Astrocyte of the cerebellum (primary cell): ENCODE measurements around the gene G0S2.

ENCODE experiments used
- DNase-seq: peaks from one replicate; pipeline ENCODE4 v3.0.0-alpha.2; 2011; ENCODE audit warnings: low read depth
- H3K4me3 ChIP-seq: 2 replicates; pipeline ENCODE4 v1.5.1; 2011; ENCODE audit warnings: mild to moderate bottlenecking, low read depth, low read length, moderate library complexity
- in situ Hi-C: cut with HindIII; loops from 2 replicates; pipeline ENCODE4 v1.10.0; 2017; ENCODE audit warnings: low sequenced_read_pairs
- TF ChIP-seq, protein P1 (sequence below): IDR thresholded peaks from 2 replicates; pipeline ENCODE4 v1.5.1; 2012; ENCODE audit warnings: low read length, low read depth, moderate library complexity, mild to moderate bottlenecking; ENCODE audit errors: missing control alignments

The G0S2 gene, protein sequence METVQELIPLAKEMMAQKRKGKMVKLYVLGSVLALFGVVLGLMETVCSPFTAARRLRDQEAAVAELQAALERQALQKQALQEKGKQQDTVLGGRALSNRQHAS

GRCh38 chr1:209674957-209675564 is at the start of gene G0S2:
TSS of gene G0S2 (plus strand) at chr1:209675412. CDS start at chr1:209675685, 273 bp downstream.
- in situ Hi-C loops = no loop called here

DNA sequence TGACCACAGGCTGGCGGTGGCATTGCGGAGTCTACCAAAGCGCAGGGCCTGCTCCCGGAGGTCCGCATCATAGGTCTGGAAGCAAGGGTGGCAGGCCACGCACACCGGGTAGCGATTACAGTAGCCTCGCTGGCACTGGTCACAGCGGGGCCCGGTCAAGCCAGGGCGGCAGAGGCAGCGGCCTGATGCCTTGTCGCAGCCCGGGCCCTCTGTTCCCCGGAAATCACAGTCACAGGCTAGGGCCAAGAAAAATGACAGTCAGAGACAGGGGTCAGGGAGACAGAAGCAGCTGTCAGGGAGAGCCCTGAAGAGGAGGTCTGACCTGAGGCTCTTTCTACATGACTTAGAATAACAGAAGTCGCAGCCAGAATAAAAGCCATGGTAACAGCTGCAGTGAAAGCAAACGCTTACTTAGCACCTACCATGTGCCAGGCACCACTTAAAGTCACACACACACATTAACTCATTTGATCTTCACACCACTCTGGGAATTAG is 49.4 kb upstream of the G0S2 start:
- DNase-seq = no peak
- no peak overlapping the region for H3K4me3 ChIP-seq
- TF ChIP-seq, protein P1, sequence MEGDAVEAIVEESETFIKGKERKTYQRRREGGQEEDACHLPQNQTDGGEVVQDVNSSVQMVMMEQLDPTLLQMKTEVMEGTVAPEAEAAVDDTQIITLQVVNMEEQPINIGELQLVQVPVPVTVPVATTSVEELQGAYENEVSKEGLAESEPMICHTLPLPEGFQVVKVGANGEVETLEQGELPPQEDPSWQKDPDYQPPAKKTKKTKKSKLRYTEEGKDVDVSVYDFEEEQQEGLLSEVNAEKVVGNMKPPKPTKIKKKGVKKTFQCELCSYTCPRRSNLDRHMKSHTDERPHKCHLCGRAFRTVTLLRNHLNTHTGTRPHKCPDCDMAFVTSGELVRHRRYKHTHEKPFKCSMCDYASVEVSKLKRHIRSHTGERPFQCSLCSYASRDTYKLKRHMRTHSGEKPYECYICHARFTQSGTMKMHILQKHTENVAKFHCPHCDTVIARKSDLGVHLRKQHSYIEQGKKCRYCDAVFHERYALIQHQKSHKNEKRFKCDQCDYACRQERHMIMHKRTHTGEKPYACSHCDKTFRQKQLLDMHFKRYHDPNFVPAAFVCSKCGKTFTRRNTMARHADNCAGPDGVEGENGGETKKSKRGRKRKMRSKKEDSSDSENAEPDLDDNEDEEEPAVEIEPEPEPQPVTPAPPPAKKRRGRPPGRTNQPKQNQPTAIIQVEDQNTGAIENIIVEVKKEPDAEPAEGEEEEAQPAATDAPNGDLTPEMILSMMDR = no peak
- in situ Hi-C loops = no loop called here

More at GRCh38 chr1:209674957-209675564, at the start of gene G0S2:
- peak within 1 kb of the TSS; percentile 32 for H3K4me3 ChIP-seq
- no peak for DNase-seq
- TF ChIP-seq, protein P1 = no peak

GRCh38 chr1:209626346-209627026 is 48.7 kb upstream of the G0S2 start:
- TF ChIP-seq, protein P1 = no peak
- DNase-seq = no peak
- in situ Hi-C loops = no loop called here
- no peak overlapping the region for H3K4me3 ChIP-seq

- no peak overlapping the region for H3K4me3 ChIP-seq
- TF ChIP-seq, protein P1 = no peak
- no peak for DNase-seq
- in situ Hi-C loops = no loop called here
Observed at GRCh38 chr1:209627027-209627731, 48.0 kb upstream of the G0S2 start.

DNA sequence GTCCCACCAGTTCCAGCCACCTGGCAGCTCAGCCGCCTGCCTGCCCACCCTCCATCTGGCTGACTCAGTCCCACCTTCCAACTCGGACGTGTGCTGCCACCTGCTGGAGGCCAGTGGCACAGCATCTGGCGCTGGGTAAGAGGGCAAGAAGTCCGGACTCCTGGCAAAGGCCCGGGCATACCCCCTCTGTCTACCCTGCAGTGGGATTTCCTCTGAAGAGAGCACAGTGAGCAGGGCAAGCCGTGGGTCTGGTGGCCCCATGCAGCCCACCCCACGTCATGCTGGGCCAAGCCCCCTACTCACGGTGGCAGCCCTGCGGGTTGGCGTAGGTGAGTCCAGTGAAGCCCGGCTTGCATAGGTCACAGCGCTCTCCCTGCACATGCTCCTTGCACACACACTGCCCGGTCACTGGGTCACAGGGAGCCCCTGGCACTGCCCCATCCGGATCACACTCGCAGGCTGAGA is 47.4 kb upstream of the G0S2 start:
- in situ Hi-C loops = no loop called here
- no peak overlapping the region for H3K4me3 ChIP-seq
- TF ChIP-seq, protein P1 = peak; percentile 96
- DNase-seq = peak; percentile 16

GRCh38 chr1:209628618-209629299 is 46.5 kb upstream of the G0S2 start:
- no peak for DNase-seq
- in situ Hi-C loops = no loop called here
- H3K4me3 ChIP-seq = no peak overlapping the region
- TF ChIP-seq, protein P1 = no peak
